Left renal pelvis (tissue), 4 donors: Measurements from ENCODE around the gene RPUSD2. TPM values are rescaled to one million over a fixed set of nuclear protein-coding genes. Genes with fewer than 3 reads are reported as not detected.

Source experiments
- DNase-seq, 4 donors: peaks; one replicate each; pipeline ENCODE4 v3.0.0-alpha.2; 2013; ENCODE audit warnings: low read depth in 4 of 4, low spot score in 3 of 4
- polyA plus RNA-seq, 4 donors: library from polyadenylated mRNA; unstranded; fragments of 120-200 nt; gene quantifications; one replicate each; pipeline ENCODE4 v1.2.1, GENCODE V29; 2013; ENCODE audit not compliant: insufficient read length in 4 of 4

RPUSD2 gene
- 10 to 100 TPM in 2 of 4 donors, 1 to 10 TPM in 2; 8.5 to 12.7 (median 9.8) TPM for polyA plus RNA-seq

- DNase-seq, result peak; percentile 79 to 88 (median 84)
Measured at GRCh38 chr15:40569129-40569953, at the start of gene RPUSD2. TSS of gene RPUSD2 (plus strand) at chr15:40569299. CDS start at chr15:40569338, 39 bp downstream.

- no peak for DNase-seq
Measured at GRCh38 chr15:40523611-40524010, 45.5 kb upstream of the RPUSD2 start.

- no peak for DNase-seq
Measured at GRCh38 chr15:40525855-40526254, 43.2 kb upstream of the RPUSD2 start.

- DNase-seq, result no peak
Measured at GRCh38 chr15:40528801-40529200, 40.3 kb upstream of the RPUSD2 start.

- DNase-seq, result no peak
Measured at GRCh38 chr15:40533763-40534364, 35.2 kb upstream of the RPUSD2 start.

GRCh38 chr15:40534371-40534770 lies 34.7 kb upstream of the RPUSD2 start:
- DNase-seq, result no peak

- no peak for DNase-seq
Measured at GRCh38 chr15:40536501-40536900, 32.6 kb upstream of the RPUSD2 start.

- peak in 1 of 4 donors; percentile 12 for DNase-seq
Measured at GRCh38 chr15:40538976-40539375, 30.1 kb upstream of the RPUSD2 start.

GRCh38 chr15:40543082-40543481 lies 26.0 kb upstream of the RPUSD2 start:
- DNase-seq, result no peak

GRCh38 chr15:40543631-40544294 lies 25.3 kb upstream of the RPUSD2 start:
- DNase-seq, result no peak

- DNase-seq, result no peak
Measured at GRCh38 chr15:40545457-40545856, 23.6 kb upstream of the RPUSD2 start.

GRCh38 chr15:40548610-40549009 lies 20.5 kb upstream of the RPUSD2 start:
- no peak for DNase-seq

- no peak for DNase-seq
Measured at GRCh38 chr15:40549894-40550293, 19.2 kb upstream of the RPUSD2 start.

- DNase-seq, result no peak
Measured at GRCh38 chr15:40550341-40551037, 18.6 kb upstream of the RPUSD2 start.

- no peak for DNase-seq
Measured at GRCh38 chr15:40554161-40554525, 15.0 kb upstream of the RPUSD2 start.

GRCh38 chr15:40555876-40556275 lies 13.2 kb upstream of the RPUSD2 start:
- no peak for DNase-seq

GRCh38 chr15:40558952-40559742 lies 10.0 kb upstream of the RPUSD2 start:
- no peak for DNase-seq

- DNase-seq, result no peak
Measured at GRCh38 chr15:40562691-40563090, 6.4 kb upstream of the RPUSD2 start.

GRCh38 chr15:40563426-40563825 lies 5.7 kb upstream of the RPUSD2 start:
- DNase-seq, result no peak
